GM21737 (cell line): Measurements from ENCODE around the gene PMPCA.
"Not testable (repeated sequence)": the region's sequence is repeated elsewhere in the genome, so short reads cannot be mapped to it uniquely, and the experiment has no call there.

Experiments used
- ATAC-seq: cut with Tn5 transposase; IDR thresholded peaks from one replicate; pipeline ENCODE4 v1.9.1; 2021; ENCODE audit warnings: mild to moderate bottlenecking, moderate library complexity; ENCODE audit not compliant: unreplicated experiment

PMPCA gene

DNA sequence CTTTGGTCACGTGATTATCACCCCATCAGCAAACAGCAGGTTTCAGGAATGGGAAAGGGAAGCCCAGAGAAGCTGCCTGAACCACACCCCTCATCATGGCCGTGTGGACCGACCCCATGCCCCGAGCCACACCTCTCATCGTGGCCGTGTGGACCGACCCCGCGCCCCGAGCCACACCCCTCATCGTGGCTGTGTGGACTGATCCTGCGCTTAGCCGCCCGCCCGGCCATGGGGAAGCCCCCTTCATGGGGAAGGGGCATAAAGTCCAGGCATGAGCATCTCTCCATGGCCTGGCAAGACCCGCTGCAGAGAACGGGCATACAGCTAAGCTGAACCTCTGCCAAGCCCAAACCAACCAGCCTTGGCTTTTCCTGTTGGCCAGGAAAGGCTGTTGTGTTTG lies 16.9 kb upstream of the PMPCA start:
- ATAC-seq, result no peak

DNA sequence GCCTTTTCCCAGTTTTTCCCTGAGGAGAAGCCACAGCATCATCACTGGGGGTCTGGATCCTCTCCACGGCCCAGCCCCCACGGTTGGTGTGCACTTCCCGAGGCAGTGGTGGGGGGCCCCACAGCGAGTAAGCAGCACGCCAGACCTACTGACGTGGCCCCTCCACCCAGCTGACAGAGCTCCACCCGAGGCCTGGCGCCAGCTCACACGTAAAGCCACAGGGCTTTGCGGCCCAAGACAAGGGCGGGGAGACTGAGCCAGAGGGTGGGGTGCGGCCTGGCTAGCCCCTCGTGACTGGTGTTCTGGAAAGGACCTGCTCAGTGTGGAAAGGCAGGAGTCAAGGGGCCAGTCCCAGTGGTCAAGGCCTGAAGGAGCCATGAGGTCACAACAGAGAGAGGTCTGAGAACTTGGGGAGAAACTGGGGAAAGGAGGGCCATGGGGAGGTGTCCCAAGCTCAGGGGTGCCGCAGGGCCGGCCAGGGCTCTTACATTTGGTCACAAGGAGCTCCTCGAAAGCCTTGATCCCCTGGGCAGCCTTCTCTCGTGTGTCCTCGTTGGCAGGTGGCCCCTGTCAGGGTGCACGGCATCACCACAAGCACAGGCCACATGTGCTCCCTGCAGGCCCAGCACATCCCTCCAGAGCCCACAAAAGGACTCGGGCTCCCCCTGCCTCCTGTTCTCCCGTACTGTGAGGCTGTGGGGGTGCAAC lies 16.0 kb upstream of the PMPCA start:
- no peak for ATAC-seq

DNA sequence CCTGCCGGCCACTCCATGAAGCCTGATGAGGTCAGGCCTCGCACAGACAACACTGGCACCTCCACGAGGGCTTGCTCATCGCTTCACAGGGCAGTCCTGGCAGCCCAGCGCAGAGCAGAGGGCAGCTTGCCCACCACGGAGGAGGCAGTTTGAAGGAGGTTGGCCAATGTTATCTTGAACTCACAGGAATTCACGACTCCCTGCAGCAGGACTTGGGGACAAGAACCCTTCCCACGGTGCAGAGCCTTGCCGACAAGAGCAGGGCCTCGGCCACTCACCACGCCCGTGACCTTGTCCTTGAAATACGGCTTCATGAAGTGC lies 15.5 kb upstream of the PMPCA start:
- ATAC-seq, result no peak

DNA sequence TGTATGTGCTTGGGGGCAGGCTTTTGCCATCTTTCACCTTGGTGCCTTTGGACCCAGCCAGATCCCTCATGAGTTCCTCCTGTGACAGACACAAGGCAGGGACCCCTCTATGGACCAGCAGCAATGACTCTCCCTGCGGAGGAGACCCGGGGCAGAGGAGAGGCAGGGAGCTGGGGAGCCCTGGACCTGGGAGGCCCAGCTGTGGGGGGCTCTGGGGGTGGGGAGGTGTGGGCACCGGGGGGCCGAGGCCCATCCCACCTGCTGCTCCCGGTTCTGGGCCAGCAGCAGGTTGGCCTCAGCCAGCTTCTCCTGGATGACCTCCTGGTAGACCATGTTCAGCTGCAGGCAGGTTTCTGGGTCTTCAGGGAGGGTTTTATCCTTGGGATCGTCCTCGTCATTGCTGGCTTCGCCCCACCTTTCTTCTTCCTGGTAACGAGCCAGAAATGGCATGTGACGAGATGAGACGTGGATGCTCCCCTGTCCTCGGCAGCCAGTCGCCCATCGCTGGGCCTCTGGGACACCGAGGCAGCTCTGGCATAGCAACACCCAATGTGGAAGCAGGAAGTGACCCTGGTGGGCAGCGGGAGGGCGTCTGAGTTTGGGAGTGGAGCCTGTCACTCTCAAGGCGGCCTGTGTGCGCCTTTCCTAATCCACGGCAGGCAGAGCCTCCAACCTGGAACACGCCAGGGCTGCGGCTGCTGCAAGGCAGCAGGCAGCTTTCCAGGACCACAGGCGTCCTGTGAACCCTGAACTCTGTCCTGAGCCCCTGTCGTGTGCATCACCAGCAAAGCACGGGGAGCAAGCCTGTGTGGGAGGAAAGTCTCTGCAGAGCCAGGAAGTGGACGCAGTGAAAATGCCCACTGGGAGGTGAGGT lies 14.9 kb upstream of the PMPCA start:
- ATAC-seq, result no peak

DNA sequence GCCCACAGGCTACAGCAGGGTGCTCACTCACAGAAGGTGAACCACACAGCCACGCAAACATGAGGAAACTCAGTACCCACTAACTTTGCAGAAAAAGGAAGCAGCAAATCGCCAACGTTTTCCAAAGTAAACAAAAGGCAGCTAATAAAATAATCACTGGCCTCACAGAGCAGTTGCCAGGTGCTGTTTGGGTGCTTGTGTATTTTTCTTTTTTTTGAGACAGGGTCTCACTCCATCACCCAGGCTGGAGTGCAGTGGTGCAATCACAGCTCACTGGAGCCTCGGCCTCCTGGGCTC lies 14.3 kb upstream of the PMPCA start:
- ATAC-seq, result no peak

DNA sequence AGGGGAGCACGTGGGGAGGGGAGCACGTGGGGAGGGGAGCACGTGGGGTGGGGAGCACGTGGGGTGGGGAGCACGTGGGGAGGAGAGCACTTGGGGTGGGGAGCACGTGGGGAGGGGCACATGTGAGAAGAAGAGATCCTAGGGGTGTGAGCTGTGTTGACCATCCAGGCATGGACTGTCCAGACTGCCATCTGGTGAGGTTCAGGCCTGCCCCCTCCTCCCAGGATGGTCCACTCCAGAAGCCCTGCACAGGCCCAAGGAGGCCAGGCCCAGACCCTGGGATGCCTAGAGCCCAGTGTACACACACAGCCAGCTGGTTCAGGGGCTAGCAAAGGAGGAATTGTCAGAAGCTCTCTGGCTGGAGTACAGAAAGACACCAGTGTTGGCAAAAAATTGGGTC lies 12.8 kb upstream of the PMPCA start:
- no peak for ATAC-seq

DNA sequence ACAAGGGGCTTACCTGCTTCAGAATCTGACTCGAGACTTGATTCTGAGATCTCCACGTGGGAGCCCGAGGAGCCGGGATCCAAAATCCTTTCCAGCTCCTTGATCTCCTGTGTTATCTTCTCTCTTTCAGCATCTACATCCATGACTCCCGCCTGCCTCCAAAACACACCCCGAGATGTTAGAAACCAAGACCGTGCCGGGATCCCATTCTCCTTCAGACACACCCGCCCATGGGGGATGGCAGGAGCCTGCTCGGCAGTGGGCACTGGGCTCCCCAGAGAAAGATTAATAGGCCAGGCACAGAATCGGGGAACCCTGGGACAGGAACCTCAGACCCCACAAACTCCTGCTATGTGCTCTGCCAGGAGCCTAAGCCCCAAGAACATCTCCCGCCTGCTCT lies 12.2 kb upstream of the PMPCA start:
- no peak for ATAC-seq

DNA sequence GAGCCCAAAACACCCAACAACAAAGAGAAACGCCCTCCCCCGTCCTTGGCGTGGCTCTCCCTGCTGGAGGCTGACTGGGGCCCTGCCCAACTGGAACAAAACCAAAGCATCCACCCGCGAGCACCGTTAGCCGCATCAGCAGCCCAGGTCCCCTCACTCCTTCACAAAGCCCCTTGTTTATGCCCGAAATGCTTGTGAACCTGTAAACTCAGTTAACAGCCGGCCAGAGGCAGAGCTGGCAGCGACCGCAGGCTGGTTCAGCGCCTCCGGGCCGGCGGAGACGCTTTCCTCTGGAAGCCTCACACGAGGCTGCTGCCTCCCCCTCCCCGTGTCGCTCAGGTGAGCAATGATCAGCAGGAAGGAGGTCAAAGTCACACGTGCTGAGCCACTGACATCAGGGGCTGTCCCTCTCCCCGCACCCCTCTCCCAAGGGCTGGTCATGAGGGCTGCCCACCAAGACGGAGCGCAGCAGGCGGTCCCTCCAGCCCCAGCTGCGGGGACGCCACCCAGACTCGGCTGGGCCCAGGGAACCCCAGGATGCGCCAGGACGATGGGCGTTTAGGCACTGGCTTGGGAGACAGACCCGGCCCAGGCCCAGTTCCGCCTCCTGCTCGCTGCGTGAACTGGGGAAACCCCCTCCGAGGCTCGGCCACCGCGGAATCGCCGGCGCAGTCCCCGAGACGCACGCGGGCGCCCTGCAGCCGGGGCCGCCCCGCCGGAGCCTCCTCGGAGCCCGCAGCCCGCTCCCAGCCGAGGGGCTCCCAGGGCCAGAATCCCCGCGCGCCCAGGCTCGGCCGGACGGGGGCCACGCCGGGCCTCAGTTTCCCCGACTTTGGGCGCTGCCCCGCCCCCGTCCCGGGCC lies 11.1 kb upstream of the PMPCA start:
- peak; percentile 16 for ATAC-seq

DNA sequence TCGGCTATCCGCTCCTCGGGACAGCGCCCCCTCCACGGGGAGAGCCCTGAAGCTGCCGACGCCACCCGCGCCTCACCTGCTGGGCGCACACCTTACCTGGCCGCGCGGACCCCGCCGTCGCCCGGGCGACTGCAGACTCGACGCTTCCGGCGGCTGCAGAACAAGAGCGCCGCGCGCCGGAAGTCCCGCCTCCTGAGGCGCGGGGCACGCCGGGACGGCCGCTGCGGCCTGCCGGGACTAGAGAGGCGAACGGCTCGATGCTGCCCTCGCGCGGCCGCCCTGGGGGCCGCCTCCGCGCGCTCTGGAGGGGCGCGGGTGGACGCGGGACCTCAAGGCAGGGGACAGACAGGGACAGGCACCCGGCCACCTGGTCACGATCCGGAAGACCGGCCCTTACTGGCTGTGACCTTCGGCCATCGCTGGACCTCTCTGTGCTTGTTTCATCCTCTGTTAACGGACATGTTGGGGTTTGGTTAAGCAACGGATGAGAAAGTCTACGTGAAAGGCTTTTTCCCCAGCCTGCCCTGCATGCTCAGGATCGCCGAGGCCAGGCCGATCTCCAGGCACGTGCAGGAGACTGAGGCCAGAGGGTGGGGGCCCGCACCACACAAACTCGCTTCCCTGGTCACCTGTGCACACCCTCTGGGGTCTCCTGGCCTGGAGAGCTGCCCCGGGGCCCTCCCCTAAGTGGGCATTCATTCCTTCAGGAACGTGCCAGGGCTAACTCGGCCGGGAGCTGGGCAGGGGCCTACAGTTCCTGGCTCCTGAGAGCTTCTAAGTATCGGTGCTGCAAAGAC lies 10.2 kb upstream of the PMPCA start, which contains the start of gene SNAPC4:
SNAPC4 (minus strand) TSS at position 133 of the 797 bp plus-strand sequence. CDS start 1,742 bp downstream, outside the sequence.
- peak; percentile 61 for ATAC-seq

DNA sequence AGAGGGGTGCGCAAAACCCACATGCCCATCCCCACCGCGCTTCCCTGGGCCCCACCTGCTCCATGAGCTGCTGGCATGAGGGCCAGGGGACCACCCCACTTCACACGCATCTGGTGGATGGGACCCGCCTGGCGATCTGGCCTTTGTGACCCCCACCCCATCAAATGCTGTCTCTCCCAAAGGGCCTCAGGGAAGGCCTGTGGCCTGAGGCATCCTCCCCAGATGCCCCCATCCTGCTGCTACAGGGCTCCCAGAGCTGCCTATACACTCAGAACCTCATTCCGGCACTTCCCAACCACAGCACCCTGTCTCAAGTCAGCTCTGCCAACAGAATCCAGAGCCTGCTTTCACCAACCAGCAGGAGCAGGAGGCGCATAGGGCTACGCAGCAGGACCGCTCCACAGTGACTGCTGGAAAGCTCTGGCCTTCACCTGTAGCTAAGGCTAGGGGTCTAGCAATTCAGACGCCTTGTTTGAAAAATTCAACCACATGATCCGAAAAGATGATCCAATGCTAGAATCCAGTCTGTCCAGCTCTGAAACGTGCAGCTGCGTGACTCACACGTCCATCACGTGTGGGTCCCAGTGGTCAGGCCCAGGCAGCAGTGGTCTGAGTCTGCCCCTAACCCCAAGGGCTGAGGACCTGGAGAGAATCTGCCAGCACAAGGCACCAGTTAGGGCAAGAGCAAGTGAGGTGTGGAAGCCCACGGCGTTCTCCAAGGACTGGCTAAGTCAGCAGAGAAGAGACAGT lies 9.1 kb upstream of the PMPCA start:
- no peak for ATAC-seq

DNA sequence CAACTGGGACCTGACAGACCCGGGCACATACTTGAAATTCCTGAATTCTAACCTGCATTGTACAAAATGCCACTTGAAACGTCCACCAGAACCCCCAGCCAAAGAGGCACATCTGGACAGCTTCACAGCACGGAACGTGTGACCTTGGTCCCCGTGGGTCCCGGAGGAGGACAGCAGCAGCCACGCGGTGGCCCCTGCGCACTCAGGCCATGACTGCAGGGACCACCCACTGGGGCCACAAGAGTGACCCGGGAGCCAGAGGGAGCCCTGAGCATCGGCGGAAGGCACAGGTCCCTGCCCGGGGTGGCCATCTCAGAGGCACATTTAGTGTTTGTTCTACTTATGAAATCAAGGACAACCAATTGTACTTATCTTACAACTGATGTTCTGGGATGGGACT lies 8.4 kb upstream of the PMPCA start:
- no peak for ATAC-seq

DNA sequence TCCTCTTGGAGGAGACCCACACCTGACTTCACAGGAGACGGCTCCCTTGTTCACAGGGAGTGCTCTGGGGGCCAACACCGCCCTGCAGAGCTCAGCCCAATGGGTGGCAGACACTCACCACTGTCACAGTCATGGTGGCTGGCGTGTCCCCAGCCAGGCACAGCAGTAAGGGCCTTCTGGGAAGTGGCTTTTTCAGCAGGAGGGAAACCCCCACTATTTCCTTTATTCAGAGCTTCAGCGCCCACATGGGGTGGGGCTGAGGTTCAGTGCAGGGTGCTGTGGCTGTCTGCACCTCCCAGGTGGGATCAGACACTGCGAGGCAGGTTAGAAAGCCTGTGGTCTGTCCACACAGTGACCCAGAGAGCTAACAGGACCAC lies 6.9 kb upstream of the PMPCA start:
- peak; percentile 27 for ATAC-seq

DNA sequence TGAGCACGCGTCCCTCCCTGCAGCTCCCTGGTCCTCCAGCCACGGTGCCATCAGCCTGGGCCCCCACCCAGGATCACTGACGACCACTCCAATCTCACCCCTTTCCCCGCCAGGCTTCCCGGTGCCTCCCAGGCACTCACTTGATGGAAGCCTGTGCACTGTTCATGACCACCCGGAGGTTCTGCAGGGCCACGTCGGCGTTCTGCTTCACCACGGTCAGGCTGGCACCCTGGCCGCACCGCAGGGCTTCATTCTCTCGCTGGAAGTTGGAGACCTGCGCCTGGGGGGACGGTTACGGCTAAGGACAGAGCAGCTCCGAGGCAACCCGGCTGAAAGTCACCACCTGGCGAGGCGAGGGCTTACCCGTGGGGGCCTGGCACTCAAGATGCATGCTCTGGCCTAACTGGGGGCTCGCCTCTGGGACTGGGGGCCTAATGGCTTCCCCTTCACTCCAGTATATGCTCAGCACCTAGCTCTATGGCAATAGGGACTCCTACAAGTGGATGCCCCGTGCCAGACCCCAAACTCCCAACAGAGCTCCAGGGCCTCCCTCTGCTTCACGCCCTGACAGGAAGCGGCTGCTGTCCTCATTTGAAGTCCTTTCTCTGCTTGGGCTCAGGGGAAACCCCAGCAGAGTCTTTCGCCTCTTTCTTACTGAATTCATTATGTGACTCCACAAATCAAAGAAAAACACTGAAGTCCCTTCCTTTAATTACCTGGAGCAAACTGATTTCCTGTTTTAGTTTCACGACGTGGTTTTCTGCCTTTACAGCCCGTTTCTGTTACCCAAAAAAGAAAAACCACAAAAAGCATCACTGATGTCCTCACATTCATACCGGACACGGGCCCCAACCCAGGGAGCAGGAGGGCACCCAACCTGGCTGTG lies 6.3 kb upstream of the PMPCA start:
- no peak for ATAC-seq

DNA sequence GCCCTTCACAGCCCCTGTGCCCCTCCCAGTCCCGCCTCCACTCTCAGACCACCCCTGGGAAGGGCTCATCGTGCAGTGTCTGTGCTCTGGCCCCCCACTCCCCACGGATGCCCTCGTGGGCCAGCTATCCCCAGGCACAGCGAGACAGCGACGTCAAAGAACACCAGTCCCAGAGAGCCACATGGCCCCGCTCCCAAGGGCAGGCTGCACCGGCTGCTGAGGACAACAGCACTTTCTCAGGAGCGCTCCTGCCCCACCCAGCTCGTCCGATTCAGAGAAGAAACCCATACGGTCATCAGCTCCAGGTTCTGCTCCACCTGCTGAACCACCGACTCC lies 5.7 kb upstream of the PMPCA start:
- ATAC-seq, result no peak

DNA sequence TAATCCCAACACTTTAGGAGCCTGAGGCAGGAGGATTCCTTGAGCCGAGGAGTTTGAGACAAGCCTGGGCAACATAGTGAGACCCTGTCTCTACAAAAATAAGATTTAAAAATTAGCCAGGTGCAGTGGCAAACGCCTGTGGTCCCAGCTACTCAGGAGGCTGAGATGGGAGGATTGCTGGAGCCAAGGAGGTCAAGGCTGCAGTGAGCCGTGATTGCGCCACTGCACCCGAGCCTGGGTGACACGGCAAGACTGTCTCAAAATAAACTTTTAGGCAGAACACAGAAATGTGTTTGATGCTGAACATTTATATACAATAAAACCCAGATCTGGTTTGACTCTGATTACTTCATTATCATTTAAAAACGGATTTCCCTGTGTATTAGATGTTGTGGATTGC lies 5.0 kb upstream of the PMPCA start:
- ATAC-seq, result no peak

DNA sequence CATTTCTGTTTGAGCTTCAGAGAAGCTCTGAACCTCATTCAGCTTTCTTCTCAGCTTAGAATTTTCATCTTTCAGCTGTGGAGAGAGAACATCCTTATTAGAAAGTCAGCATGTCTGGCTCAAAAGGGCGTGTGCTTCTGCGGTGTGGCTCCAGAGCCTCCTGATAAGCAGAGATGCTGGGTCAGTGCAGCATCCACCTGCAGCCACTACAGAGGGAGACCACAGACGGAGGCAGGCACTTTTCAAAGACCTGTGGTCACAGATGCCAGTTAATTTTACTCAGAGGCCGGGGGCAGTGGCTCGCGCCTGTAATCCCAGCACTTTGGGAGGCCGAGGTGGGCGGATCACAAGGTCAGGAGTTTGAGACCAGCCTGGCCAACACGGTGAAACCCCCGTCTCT lies 4.6 kb upstream of the PMPCA start:
- not testable (repeated sequence) for ATAC-seq

DNA sequence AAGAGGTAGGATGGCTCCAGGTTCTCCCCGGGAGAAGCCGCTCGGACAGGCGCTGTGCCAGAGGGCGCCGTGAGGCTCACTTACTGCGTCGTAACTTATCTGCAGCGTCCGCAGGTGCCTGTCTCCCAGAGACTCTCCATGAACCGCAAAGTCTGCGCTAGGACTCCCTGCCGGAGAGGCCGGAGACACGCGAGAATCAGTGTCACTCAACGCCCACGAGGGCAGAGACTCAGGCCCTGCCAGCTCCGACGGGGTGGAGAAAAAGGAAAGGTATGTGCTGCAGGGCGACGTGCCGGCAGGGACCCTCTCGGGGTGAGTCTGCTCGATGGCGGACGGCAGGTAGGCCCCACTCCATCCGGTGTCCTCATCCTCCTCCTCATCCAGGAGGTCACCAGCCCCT lies 3.4 kb upstream of the PMPCA start:
- not testable (repeated sequence) for ATAC-seq

DNA sequence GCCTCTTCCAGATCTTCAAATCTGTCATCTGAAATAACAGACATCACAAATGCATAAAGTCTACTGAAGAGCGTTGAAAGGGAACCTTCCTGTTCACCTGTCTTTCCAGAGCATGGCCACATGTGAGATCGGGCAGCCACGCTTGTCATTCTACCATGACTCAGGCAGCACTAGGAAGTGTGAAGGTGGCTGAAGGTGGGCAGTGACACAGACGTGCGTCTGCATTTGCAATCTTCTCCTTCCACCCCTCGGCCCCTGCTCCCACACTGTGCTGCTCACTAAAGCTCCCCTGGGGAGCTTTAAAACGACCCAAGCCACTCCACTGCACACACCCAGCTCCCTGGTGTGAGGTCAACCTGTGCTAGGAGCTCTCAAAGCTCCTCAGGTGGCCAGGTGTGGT lies 2.5 kb upstream of the PMPCA start:
- ATAC-seq, result no peak
